GM20000 (cell line): ENCODE measurements around the gene SUSD1.

Source experiments
- DNase-seq: peaks from one replicate; pipeline ENCODE4 v3.0.0; 2012; ENCODE audit warnings: low spot score
- TF ChIP-seq, protein P1 (sequence below): IDR thresholded peaks from 2 replicates; pipeline ENCODE4 v1.5.1; 2012; ENCODE audit warnings: mild to moderate bottlenecking, control low read depth; ENCODE audit errors: extremely low read depth, missing control alignments

The SUSD1 gene

DNA sequence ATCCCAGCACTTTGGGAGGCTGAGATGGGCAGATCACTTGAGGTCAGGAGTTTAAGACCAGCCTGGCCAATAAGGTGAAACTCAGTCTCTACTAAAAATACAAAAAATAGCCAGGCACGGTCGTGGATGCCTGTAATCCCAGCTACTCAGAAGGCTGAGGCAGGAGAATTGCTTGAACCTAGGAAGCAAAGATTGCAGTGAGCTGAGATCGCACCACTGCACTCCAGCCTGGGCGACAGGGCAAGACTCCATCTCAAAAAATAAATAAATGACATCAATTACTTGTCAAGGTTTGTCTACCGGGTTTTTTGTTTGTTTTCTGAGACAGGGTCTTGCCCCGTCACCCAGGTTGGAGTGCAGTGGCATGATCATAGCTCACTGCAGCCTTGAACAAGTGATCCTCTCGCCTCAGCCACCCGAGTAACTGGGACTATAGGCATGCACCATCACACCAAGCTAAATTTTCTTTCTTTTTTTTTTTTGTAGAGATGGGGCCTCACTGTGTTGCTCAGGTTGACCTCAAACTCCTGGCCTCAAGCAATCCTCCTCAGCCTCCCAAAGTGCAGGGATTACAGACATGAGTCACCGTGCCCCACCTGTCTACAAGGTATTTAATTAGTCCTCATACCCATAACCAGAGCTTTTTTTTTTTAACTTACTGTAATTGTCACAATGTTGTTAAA lies 64.9 kb downstream of the SUSD1 start:
- TF ChIP-seq, protein P1, sequence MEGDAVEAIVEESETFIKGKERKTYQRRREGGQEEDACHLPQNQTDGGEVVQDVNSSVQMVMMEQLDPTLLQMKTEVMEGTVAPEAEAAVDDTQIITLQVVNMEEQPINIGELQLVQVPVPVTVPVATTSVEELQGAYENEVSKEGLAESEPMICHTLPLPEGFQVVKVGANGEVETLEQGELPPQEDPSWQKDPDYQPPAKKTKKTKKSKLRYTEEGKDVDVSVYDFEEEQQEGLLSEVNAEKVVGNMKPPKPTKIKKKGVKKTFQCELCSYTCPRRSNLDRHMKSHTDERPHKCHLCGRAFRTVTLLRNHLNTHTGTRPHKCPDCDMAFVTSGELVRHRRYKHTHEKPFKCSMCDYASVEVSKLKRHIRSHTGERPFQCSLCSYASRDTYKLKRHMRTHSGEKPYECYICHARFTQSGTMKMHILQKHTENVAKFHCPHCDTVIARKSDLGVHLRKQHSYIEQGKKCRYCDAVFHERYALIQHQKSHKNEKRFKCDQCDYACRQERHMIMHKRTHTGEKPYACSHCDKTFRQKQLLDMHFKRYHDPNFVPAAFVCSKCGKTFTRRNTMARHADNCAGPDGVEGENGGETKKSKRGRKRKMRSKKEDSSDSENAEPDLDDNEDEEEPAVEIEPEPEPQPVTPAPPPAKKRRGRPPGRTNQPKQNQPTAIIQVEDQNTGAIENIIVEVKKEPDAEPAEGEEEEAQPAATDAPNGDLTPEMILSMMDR: no peak
- no peak for DNase-seq

DNA sequence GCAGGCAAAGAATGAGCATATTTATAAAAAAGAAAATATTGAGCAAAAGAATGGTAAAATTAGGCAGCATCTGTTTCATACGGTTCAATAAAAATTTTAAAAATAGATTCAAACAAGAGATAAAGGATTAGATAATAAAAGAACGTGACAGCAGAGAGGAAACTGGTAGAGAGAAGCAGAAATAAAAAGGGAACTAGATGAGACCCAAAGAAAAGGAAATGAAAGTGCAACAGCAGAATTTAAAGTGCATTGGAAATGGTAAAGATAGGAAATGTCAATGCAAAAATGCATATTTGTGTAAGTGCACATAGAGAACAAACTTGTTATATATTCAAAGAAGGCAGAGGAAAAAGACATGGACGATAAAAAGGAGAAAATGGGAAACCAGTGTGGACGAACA lies 70.2 kb downstream of the SUSD1 start:
- TF ChIP-seq, protein P1: no peak
- DNase-seq: peak; percentile 16

DNA sequence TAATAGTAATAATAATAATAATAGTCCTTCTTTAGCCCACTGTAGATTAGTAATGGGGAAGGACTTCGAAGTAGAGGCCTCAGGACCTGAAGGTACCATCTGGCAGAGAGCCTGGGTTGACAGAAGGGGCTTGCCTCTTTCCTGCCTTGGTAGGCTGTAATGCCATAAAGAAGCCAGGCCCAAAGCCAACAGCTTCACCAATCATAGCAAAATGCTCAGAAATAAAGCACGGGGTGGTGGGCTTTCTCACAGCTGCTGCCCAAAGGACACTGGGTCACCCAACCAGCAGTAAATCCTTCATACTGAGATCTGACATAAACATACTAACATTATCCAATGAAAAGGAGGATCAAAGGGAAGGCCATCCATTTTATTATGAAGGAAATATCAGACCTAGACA lies 70.7 kb downstream of the SUSD1 start:
- TF ChIP-seq, protein P1: no peak
- no peak for DNase-seq

DNA sequence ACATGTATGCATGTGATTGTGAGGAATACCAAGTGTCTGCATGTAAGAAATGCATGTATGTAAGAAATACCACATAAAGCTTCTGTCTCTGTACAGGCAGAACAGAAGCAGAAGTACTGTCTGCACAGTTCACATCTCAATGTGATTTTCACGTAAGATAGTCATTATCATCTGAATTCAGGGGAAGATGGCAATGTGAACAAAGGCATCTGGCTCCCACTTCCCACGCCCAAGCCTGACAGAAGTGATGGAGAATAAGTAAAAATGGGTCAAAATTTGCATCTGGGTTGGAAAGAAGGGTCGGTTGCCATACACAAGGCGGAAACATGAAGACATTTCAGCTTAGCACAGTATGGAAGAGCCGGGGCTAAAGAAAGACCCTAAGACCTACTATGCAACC lies 71.7 kb downstream of the SUSD1 start:
- TF ChIP-seq, protein P1: no peak
- DNase-seq: no peak

DNA sequence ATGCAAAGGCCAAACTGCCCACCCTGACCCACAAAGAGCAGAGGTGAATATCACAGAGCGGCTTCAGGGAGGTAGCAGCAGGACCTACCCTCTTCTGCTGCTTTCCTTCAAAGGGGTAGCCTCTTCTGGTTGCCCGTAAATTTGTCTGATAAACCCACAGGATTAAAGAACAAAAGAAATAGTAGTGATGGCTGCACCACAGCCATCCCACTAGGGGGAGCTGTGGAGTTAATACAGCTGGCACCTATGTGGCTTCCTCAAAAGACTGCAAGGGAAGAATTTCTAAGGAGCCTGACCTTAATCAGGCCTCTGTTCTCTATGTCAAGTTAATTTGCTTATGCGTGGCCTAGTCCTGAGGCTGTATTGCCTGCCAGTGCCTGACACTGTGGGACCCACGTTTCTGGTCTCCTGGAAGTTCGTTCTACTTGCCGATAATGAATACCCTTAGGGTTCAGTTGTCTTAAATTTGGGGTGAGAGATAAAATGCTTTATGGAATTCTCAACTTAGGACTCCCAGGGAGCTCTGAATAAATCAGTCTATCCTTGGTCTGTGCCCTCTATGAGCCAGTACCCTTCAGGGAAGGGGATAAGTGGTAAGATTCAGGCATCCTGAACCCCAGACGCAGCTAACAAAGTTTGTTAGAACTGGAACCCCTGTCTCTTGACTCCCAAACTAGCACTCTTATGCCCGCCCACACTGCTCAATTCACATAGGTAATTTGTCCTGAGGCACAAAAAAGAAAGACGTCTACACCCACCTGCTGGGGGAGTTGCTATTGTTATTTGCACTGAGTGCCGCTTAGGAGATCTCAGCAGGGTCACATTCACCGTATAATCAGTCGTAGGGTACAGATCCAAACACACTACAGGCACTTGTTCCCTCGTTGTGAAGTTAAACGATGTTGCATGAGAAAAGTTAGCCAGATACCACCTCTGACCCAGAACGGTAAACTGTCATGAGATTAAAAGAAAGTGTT lies 77.1 kb downstream of the SUSD1 start:
- TF ChIP-seq, protein P1: peak; percentile 74

DNA sequence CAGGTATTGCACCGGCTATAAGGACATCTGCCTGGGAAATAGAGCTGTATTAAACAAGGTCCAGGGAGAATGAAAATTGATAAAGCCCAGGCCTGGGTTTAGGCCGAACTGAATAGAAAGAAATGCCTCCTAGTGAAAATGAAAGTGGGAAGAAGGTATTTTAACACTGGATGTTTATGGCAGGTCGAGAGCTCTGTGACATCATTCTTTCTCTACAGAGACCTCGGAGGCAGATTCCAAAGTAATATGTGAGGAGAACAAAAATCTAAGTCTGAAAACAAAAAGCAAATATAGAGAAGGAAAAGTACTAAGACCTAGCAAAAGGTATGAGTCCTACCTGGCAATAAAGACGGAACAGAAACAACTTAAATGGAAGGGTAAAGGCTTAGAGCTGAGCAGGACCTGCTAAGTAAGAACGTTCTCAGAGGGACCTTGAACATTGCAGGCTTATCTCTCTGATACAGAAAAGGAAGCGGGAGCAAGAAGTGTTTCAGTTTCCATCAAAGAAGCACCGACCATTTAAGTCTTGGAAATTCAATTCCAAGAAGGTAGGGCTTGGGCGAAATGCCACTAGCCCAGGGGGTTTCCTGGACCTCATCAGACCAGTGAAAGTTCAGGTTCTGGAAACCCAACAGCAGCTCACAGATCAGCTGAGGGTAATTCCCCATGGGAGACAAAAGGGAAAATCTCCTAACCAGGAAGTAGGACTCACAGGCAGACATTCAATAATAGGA lies 80.0 kb downstream of the SUSD1 start:
- TF ChIP-seq, protein P1: no peak
- DNase-seq: no peak

More for the DNA sequence above, 77.1 kb downstream of the SUSD1 start:
- DNase-seq: peak; percentile 68

DNA sequence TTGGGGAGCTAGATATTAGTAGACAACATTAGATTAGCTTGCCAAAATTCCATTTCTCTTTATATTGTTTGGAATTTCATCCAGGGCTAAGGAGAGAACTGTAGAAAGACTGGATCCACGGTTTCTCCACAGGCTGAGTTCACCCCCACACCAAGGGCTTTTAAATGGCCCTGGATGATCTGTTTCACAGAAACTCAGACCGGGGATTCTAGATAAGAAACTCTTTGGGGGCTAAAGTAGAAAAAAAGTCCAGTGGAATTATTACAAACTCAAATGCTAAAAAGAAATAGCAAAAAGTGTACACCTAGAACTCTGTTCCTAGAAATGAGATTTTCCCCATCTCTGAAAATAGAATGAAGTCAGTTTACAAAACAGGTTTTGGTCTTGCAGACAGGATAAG lies 80.9 kb downstream of the SUSD1 start:
- TF ChIP-seq, protein P1: no peak
- DNase-seq: no peak
